ENCODE results near the gene SHB. TPM values are rescaled to one million over a fixed set of nuclear protein-coding genes. Genes with fewer than 3 reads are reported as not detected.

SHB gene
- total RNA-seq, 2 experiments from 2014 or later = 0.41 to 1.0 TPM

- no peak overlapping the region for H3K4me2 ChIP-seq (ENCODE audit: low read length)
- H3K4me1 ChIP-seq (ENCODE audit: insufficient read depth, low read length, poor library complexity, severe bottlenecking) = no peaks in the 10 kb centered on the region
- no peaks in the 10 kb centered on the region for H3K36me3 ChIP-seq (ENCODE audit: insufficient read depth, low read length)
- ChIA-PET CTCF (ENCODE audit: unreplicated experiment) (no interaction called here), POLR2A (no interaction called here)
- no peaks in the 10 kb centered on the region for H4K20me1 ChIP-seq (ENCODE audit: insufficient read depth, low read length)
- no peak for TF ChIP-seq CTCF (conservative IDR thresholded peaks at IDR 0.05; ENCODE audit: low read length)
- H3K9me2 ChIP-seq (ENCODE audit: insufficient read depth, low read length) = no peaks in the 10 kb centered on the region
- no peak overlapping the region for H3K4me3 ChIP-seq (ENCODE audit: low read depth, low read length, poor library complexity, severe bottlenecking)
- no peak overlapping the region for H2AFZ ChIP-seq (ENCODE audit: low read length)
- no peaks in the 10 kb centered on the region for H3K79me2 ChIP-seq (ENCODE audit: insufficient read depth, low read depth, low read length)
- no TSS peak for BruUV-seq (replicated peaks)
- H3K27ac ChIP-seq (ENCODE audit: low read depth, low read length, poor library complexity, severe bottlenecking) = no peak overlapping the region
- H3K9me3 ChIP-seq (ENCODE audit: low read length) = no peaks in the 10 kb centered on the region
- intact Hi-C loops (cut with micrococcal nuclease; ENCODE audit: unreplicated experiment) = no loop called here
- DNase-seq (ENCODE audit: low spot score) = no peak
Observed at GRCh38 chr9:37947977-37948376, 121.0 kb downstream of the SHB start.

- no peaks in the 10 kb centered on the region for H3K79me2 ChIP-seq (ENCODE audit: insufficient read depth, low read depth, low read length)
- no peak overlapping the region for H2AFZ ChIP-seq (ENCODE audit: low read length)
- no peak for TF ChIP-seq EZH2phosphoT487 (IDR thresholded peaks at IDR 0.05; ENCODE audit: borderline replicate concordance, low read depth, low read length)
- no peak for TF ChIP-seq CTCF (conservative IDR thresholded peaks at IDR 0.05; ENCODE audit: low read length)
- H3K4me3 ChIP-seq (ENCODE audit: low read depth, low read length, poor library complexity, severe bottlenecking) = no peak overlapping the region
- no peak overlapping the region for H3K27ac ChIP-seq (ENCODE audit: low read depth, low read length, poor library complexity, severe bottlenecking)
- ChIA-PET POLR2A (no interaction called here), CTCF (ENCODE audit: unreplicated experiment) (no interaction called here)
- intact Hi-C loops (cut with micrococcal nuclease; ENCODE audit: unreplicated experiment) = no loop called here
- no peaks in the 10 kb centered on the region for H3K4me1 ChIP-seq (ENCODE audit: insufficient read depth, low read length, poor library complexity, severe bottlenecking)
- H4K20me1 ChIP-seq (ENCODE audit: insufficient read depth, low read length) = no peaks in the 10 kb centered on the region
- H3K36me3 ChIP-seq (ENCODE audit: insufficient read depth, low read length) = no peaks in the 10 kb centered on the region
- H3K9me3 ChIP-seq (ENCODE audit: low read length) = no peaks in the 10 kb centered on the region
- no TSS peak for BruUV-seq (replicated peaks)
- H3K9me2 ChIP-seq (ENCODE audit: insufficient read depth, low read length) = no peaks in the 10 kb centered on the region
- no peak overlapping the region for H3K4me2 ChIP-seq (ENCODE audit: low read length)
- no peak for DNase-seq (ENCODE audit: low spot score)
Observed at GRCh38 chr9:37947471-37947870, 121.6 kb downstream of the SHB start.

- Histone ChIP-seq H3K36me3 (ENCODE audit: insufficient read depth, low read length) (no peaks in the 10 kb centered on the region), H3K27ac (ENCODE audit: low read depth, low read length, poor library complexity, severe bottlenecking) (no peak overlapping the region), H3K9me3 (ENCODE audit: low read length) (no peaks in the 10 kb centered on the region), H4K20me1 (ENCODE audit: insufficient read depth, low read length) (no peaks in the 10 kb centered on the region), H3K9me2 (ENCODE audit: insufficient read depth, low read length) (no peaks in the 10 kb centered on the region), H2AFZ (ENCODE audit: low read length) (no peak overlapping the region), H3K79me2 (ENCODE audit: insufficient read depth, low read depth, low read length) (no peaks in the 10 kb centered on the region), H3K4me1 (ENCODE audit: insufficient read depth, low read length, poor library complexity, severe bottlenecking) (no peaks in the 10 kb centered on the region), H3K4me3 (ENCODE audit: low read depth, low read length, poor library complexity, severe bottlenecking) (no peak overlapping the region), H3K4me2 (ENCODE audit: low read length) (no peak overlapping the region)
- DNase-seq (ENCODE audit: low spot score) = no peak
- POLR2A ChIA-PET = no interaction called here
- intact Hi-C loops (cut with micrococcal nuclease; ENCODE audit: unreplicated experiment) = no loop called here
- no peak for TF ChIP-seq EZH2phosphoT487 (IDR thresholded peaks at IDR 0.05; ENCODE audit: borderline replicate concordance, low read depth, low read length)
- no peak for TF ChIP-seq CTCF (conservative IDR thresholded peaks at IDR 0.05; ENCODE audit: low read length)
- no TSS peak for BruUV-seq (replicated peaks)
- CTCF ChIA-PET (ENCODE audit: unreplicated experiment) = no interaction called here
Observed at GRCh38 chr9:37946971-37947370, 122.1 kb downstream of the SHB start.
